Smooth muscle cell (in vitro differentiated cells): ENCODE measurements around the gene PLA2G15. TPM values are rescaled to one million over a fixed set of nuclear protein-coding genes. Genes with fewer than 3 reads are reported as not detected.

ENCODE experiments used
- DNase-seq: peaks from one replicate; lab custom pipeline; 2025; ENCODE audit not compliant: unreplicated experiment; lab: John Stamatoyannopoulos, UW
- H2AFZ ChIP-seq: fragments of 200-600 bp; sonication (generic); 2 replicates; pipeline ENCODE4 v1.6.0; 2016; ENCODE audit warnings: antibody characterized with exemption, low read depth, mild to moderate bottlenecking
- H3F3A ChIP-seq: fragments of 200-600 bp; sonication (generic); 2 replicates; pipeline ENCODE4 v1.6.0; 2017; ENCODE audit warnings: antibody characterized with exemption, low read depth
- H3K27ac ChIP-seq: fragments of 200-600 bp; sonication (generic); 2 replicates; pipeline ENCODE4 v1.5.1; 2016; ENCODE audit warnings: low read depth, mild to moderate bottlenecking
- H3K27me3 ChIP-seq: fragments of 200-600 bp; sonication (generic); 2 replicates; pipeline ENCODE4 v1.6.1; 2016; ENCODE audit warnings: low read depth, mild to moderate bottlenecking
- H3K36me3 ChIP-seq: fragments of 200-600 bp; sonication (generic); 2 replicates; pipeline ENCODE4 v1.5.1; 2016; ENCODE audit warnings: low read depth
- H3K4me1 ChIP-seq: fragments of 200-600 bp; sonication (generic); 2 replicates; pipeline ENCODE4 v1.5.1; 2016; ENCODE audit warnings: low read depth
- H3K4me2 ChIP-seq: fragments of 200-600 bp; sonication (generic); 2 replicates; pipeline ENCODE4 v1.6.0; 2016; ENCODE audit warnings: mild to moderate bottlenecking
- H3K4me3 ChIP-seq: fragments of 200-600 bp; sonication (generic); 2 replicates; pipeline ENCODE4 v1.5.1; 2016; ENCODE audit warnings: mild to moderate bottlenecking
- H3K79me2 ChIP-seq: fragments of 200-600 bp; sonication (generic); 2 replicates; pipeline ENCODE4 v1.6.0; 2016; ENCODE audit warnings: low read depth, mild to moderate bottlenecking
- H3K9ac ChIP-seq: fragments of 200-600 bp; sonication (generic); 2 replicates; pipeline ENCODE4 v1.6.0; 2016; ENCODE audit warnings: low read depth
- H3K9me3 ChIP-seq: fragments of 200-600 bp; sonication (generic); replicated peaks from 2 replicates; pipeline ENCODE4 v1.5.1; 2016; ENCODE audit warnings: low read depth
- H4K20me1 ChIP-seq: fragments of 200-600 bp; sonication (generic); 2 replicates; pipeline ENCODE4 v1.6.0; 2016; ENCODE audit warnings: low read depth
- CTCF ChIP-seq: fragments of 200-600 bp; sonication (generic); IDR thresholded peaks from 2 replicates; pipeline ENCODE4 v1.5.1; 2017; ENCODE audit warnings: borderline replicate concordance, mild to moderate bottlenecking, antibody characterized with exemption; ENCODE audit not compliant: insufficient read depth, poor library complexity, severe bottlenecking
- WGBS: methylation state at CpG from one replicate; pipeline ENCODE4 v1.1.7; 2016; ENCODE audit warnings: low lambda C conversion rate; 5-methylcytosine and 5-hydroxymethylcytosine counted together
- polyA plus RNA-seq: library from polyadenylated mRNA; unstranded; fragments of >200 nt; fragmentation: Nextera tagmentation; extraction: Ambion mirVana; gene quantifications from 2 replicates; pipeline ENCODE4 v1.2.1, GENCODE V29; 2016
- total RNA-seq: library from RNA; depleted of rRNA; stranded (reverse); fragments of >200 nt; gene quantifications from 2 replicates; pipeline ENCODE4 v1.2.3, GENCODE V29; 2014

PLA2G15 gene
- total and polyA plus RNA-seq, 2 experiments from 2014 or later, result 22.5 to 38.3 TPM

GRCh38 chr16:68228652-68229051 is 16.5 kb upstream of the PLA2G15 start:
- no peaks in the 10 kb centered on the region for H3K79me2 ChIP-seq
- no peak overlapping the region for H3K27ac ChIP-seq
- H3K4me2 ChIP-seq, result no peak overlapping the region
- H3K4me1 ChIP-seq, result no peaks in the 10 kb centered on the region
- DNase-seq, result no peak
- WGBS, result 94% methylated on average over 3 of the region's 3 CpGs
- peaks cover 5% of the 10 kb centered on the region for H3F3A ChIP-seq
- H3K27me3 ChIP-seq, result no peaks in the 10 kb centered on the region
- no peaks in the 10 kb centered on the region for H3K9me3 ChIP-seq
- H3K36me3 ChIP-seq, result no peaks in the 10 kb centered on the region
- no peak for TF ChIP-seq CTCF
- no peak overlapping the region for H3K9ac ChIP-seq
- H3K4me3 ChIP-seq, result no peak overlapping the region
- peaks cover 23% of the 10 kb centered on the region for H4K20me1 ChIP-seq
- no peak overlapping the region for H2AFZ ChIP-seq

DNA sequence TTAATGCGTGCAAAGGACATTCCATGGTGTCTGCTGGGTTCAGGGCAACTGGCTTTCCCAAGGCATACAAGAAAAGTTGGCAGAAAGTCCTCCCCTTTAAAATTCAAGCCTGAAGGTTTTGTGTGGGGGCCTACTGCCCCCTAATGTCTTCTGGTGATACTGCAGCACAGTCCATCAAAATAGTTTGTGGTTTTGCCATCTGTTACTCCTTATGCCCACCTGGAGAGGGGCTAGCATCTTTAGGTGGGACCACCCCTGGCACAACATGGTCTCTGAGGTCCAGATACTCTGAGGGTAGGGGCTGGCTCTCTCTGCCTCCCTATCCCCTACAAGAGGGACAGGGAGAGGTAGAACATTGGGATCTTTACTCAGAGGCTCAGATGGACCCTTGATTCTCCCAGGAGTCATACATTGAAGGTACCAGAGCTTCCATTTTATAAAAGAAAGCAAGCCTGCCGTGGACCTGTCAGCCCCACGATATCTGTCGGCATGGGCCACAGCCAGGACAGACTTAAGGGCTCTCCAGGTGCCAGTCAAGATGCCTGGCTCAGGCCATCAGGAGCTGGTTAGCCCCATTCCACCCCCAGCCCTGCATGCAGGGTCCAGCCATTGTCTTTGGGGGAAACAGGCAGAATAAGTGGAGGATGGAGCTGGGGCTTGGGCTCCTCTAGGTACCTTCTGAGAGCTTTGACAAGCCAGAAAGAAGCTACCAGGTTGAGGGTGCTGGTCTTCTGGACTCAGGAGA is 15.6 kb upstream of the PLA2G15 start:
- H3K79me2 ChIP-seq, result no peaks in the 10 kb centered on the region
- 79% methylated on average over 4 of the region's 4 CpGs for WGBS
- H4K20me1 ChIP-seq, result peaks cover 26% of the 10 kb centered on the region
- no peak overlapping the region for H3K4me2 ChIP-seq
- H3K4me3 ChIP-seq, result no peak overlapping the region
- peak; percentile 88 for TF ChIP-seq CTCF
- H3F3A ChIP-seq, result peaks cover 5% of the 10 kb centered on the region
- no peak overlapping the region for H3K9ac ChIP-seq
- DNase-seq, result no peak
- no peaks in the 10 kb centered on the region for H3K9me3 ChIP-seq
- no peak overlapping the region for H3K27ac ChIP-seq
- H3K27me3 ChIP-seq, result no peaks in the 10 kb centered on the region
- no peaks in the 10 kb centered on the region for H3K36me3 ChIP-seq
- no peak overlapping the region for H2AFZ ChIP-seq
- H3K4me1 ChIP-seq, result peaks cover under 1% of the 10 kb centered on the region

DNA sequence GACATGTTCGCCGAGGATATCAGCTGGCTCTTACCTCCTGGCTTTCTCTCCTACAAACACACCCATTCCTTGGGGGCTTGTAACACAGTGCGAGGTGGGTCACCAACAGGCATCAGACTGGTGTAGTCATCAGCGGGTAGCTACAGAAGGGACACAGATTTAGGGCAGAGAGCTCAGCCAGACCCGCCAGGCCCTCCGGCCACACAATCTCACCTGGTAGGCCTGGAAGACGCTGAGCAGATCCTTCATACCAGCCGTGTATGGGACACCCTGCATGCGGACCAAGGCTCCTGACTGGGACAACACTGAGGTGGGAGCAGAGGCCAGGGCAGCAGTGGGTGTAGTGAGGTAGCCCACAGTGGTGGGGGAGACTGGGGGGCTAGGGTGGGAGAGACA is 15.0 kb upstream of the PLA2G15 start:
- H3K4me2 ChIP-seq, result no peak overlapping the region
- H3K79me2 ChIP-seq, result no peaks in the 10 kb centered on the region
- H2AFZ ChIP-seq, result no peak overlapping the region
- H3K9me3 ChIP-seq, result no peaks in the 10 kb centered on the region
- H3K4me1 ChIP-seq, result peaks cover 6% of the 10 kb centered on the region
- H3F3A ChIP-seq, result peaks cover 11% of the 10 kb centered on the region
- no peak overlapping the region for H3K9ac ChIP-seq
- no peak overlapping the region for H3K27ac ChIP-seq
- 98% methylated on average over 9 of the region's 9 CpGs for WGBS
- no peak for DNase-seq
- no peak overlapping the region for H3K4me3 ChIP-seq
- no peaks in the 10 kb centered on the region for H3K36me3 ChIP-seq
- H3K27me3 ChIP-seq, result peaks cover 3% of the 10 kb centered on the region
- H4K20me1 ChIP-seq, result peaks cover 26% of the 10 kb centered on the region
- TF ChIP-seq CTCF, result no peak

- no peaks in the 10 kb centered on the region for H3K9me3 ChIP-seq
- H3K4me1 ChIP-seq, result peaks cover 11% of the 10 kb centered on the region
- no peaks in the 10 kb centered on the region for H3K79me2 ChIP-seq
- TF ChIP-seq CTCF, result no peak
- WGBS, result 97% methylated on average over 12 of the region's 12 CpGs
- H3K9ac ChIP-seq, result no peak overlapping the region
- peaks cover 12% of the 10 kb centered on the region for H3F3A ChIP-seq
- peaks cover 26% of the 10 kb centered on the region for H4K20me1 ChIP-seq
- DNase-seq, result no peak
- H2AFZ ChIP-seq, result no peak overlapping the region
- H3K27ac ChIP-seq, result no peak overlapping the region
- peaks cover 11% of the 10 kb centered on the region for H3K27me3 ChIP-seq
- H3K4me2 ChIP-seq, result no peak overlapping the region
- no peak overlapping the region for H3K4me3 ChIP-seq
- no peaks in the 10 kb centered on the region for H3K36me3 ChIP-seq
Observed at GRCh38 chr16:68230956-68231355, 14.2 kb upstream of the PLA2G15 start.
